ENCODE data around the gene NEO1.

The NEO1 gene

GRCh38 chr15:73328149-73328820 lies 276.0 kb downstream of the NEO1 start:
- FAIRE-seq (no peak), DNase-seq (ENCODE audit: low spot score) (no peak)

GRCh38 chr15:73328981-73329380 lies 276.7 kb downstream of the NEO1 start:
- FAIRE-seq (no peak), DNase-seq (ENCODE audit: low spot score) (no peak)

- DNase-seq (ENCODE audit: low spot score) = no peak
- FAIRE-seq = no peak
Observed at GRCh38 chr15:73329501-73330200, 277.4 kb downstream of the NEO1 start.

- FAIRE-seq = no peak
Observed at GRCh38 chr15:73330206-73331051, 278.2 kb downstream of the NEO1 start.

GRCh38 chr15:73331501-73331900 lies 279.2 kb downstream of the NEO1 start:
- FAIRE-seq (no peak), DNase-seq (ENCODE audit: low spot score) (no peak)

More at GRCh38 chr15:73330206-73331051, 278.2 kb downstream of the NEO1 start:
- no peak for DNase-seq (ENCODE audit: low spot score)

GRCh38 chr15:73331991-73332925 lies 280.0 kb downstream of the NEO1 start:
- DNase-seq (ENCODE audit: low spot score) (no peak), FAIRE-seq (no peak)

GRCh38 chr15:73333001-73333400 lies 280.7 kb downstream of the NEO1 start:
- FAIRE-seq = no peak

GRCh38 chr15:73334086-73334485 lies 281.8 kb downstream of the NEO1 start:
- no peak for FAIRE-seq
- no peak for DNase-seq (ENCODE audit: low spot score)

More at GRCh38 chr15:73333001-73333400, 280.7 kb downstream of the NEO1 start:
- DNase-seq (ENCODE audit: low spot score) = no peak

- FAIRE-seq (no peak), DNase-seq (ENCODE audit: low spot score) (no peak)
Observed at GRCh38 chr15:73335026-73335425, 282.8 kb downstream of the NEO1 start.

GRCh38 chr15:73335471-73335870 lies 283.2 kb downstream of the NEO1 start:
- no peak for DNase-seq (ENCODE audit: low spot score)
- FAIRE-seq = no peak

- DNase-seq (ENCODE audit: low spot score) (no peak), FAIRE-seq (no peak)
Observed at GRCh38 chr15:73336756-73337155, 284.5 kb downstream of the NEO1 start.

GRCh38 chr15:73337187-73337586 lies 284.9 kb downstream of the NEO1 start:
- FAIRE-seq = no peak

GRCh38 chr15:73338058-73338457 lies 285.8 kb downstream of the NEO1 start:
- DNase-seq (ENCODE audit: low spot score) = no peak
- FAIRE-seq = no peak

More at GRCh38 chr15:73337187-73337586, 284.9 kb downstream of the NEO1 start:
- DNase-seq (ENCODE audit: low spot score) = no peak

- no peak for DNase-seq (ENCODE audit: low spot score)
- FAIRE-seq = no peak
Observed at GRCh38 chr15:73338606-73339374, 286.5 kb downstream of the NEO1 start.

GRCh38 chr15:73340502-73341192 lies 288.4 kb downstream of the NEO1 start:
- DNase-seq (ENCODE audit: low spot score) (no peak), FAIRE-seq (no peak)

- FAIRE-seq = no peak
- no peak for DNase-seq (ENCODE audit: low spot score)
Observed at GRCh38 chr15:73341886-73342600, 289.8 kb downstream of the NEO1 start.

- peak; percentile 38 for DNase-seq (ENCODE audit: low spot score)
- no peak for FAIRE-seq
Observed at GRCh38 chr15:73344056-73344455, 291.8 kb downstream of the NEO1 start.

- no peak for DNase-seq (ENCODE audit: low spot score)
- FAIRE-seq = no peak
Observed at GRCh38 chr15:73345658-73346057, 293.4 kb downstream of the NEO1 start.
